ENCODE results near the gene PSG5.
"Not testable (repeated sequence)": the region's sequence is repeated elsewhere in the genome, so short reads cannot be mapped to it uniquely, and the experiment has no call there.

PSG5 gene

DNA sequence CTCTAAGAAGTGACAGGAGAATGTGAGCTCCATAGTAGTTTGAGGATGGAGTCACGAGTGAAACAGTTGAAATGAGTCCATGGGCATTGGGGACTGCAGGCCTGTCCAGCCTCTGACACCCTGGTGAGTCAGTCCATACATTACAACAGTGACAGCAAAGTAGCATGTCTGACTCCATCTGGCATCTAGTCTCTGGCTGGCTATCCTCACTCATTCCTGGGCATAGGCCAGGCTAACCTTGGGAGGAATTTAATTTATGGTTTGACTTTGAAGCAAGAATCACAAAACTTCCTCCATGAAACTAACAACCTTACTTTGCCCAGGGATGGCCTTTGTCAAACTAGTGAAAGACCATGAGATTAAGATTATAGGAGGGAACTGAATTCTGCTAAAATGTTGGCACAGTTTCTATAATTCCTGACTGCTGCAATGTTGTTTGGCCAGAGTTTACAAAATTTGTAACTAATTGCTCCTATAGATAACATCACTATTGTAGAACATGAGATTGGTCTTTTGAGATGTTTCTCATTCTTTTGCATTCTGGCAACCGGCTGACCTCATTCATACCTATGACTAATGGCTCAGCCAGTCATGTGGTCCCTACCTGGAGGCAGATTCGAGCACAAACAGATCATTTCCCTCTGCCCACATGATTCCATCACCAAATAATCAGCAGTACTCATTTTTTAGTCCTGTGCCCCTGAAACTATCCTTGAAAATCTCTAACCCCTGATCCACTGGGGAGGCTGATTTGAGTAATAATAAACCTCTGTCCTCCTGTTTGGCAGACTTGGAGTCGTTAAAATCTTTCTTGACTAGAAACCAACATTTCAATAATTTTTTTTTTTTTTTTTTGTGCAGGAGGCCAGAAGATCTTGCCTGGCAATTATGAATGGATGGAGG is 4.2 kb downstream of the PSG5 start:
- not testable (repeated sequence) for DNase-seq

DNA sequence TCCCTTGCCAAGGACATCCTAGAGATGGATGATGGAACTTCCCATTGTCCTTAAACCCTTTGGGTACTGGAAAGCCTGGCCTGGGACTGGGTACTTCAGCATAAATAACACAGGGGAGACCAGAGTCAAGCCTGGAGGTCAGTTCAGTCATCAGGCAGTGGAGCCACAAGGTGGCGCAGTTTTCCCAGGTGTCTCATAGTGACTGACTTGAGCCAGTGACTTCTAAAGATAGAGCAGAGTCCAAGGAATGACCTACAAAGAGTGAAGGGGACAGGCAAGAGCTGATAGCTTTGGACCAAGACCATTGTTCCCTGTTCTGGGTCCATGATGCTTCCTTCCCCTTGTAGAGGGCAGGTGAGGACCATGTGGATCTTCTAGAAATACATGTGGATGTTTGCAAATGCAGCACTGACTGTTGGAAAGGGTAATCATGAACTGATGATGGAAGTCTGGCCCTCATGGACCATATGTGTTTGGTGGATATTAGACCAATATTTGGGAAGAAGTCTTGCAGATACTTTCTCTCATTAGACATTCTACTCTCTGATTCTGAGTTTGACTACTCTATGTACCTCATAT is 6.7 kb downstream of the PSG5 start:
- not testable (repeated sequence) for DNase-seq

DNA sequence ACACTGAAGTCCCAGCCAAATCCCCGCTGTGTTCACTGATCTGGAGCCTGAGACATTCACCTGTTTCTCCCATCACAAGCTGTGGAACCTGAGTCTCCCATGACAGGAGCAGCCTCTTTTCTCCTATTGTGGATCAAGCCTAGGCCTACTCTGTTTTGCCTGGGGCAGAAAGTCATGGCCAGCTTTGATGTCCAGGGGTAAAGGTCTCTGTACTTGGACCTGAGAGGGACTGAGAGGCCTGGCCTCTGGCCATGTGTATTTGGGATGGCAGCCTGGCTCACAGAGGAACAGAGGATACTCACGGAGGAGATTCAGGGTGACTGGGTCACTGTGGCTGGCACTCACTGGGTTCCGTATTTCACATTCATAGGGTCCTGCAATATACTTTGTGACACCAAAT is 7.8 kb downstream of the PSG5 start:
- DNase-seq, result not testable (repeated sequence)

DNA sequence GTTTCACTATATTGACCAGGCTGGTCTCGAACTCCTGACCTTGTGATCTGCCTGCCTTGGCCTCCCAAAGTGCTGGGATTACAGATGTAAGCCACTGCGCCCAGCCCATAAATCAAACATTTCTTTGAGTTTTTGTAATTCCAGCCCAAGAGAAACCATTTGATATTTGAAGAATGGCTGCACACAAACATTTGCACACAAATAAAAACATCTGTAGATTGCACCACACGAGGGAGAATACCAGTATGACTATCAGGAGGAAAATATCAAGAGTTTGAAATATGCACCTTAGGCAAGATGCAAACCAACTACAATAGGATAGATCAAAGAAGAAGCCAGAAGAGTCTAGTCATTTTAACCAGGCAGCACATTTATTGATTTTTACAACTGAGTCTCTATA is 20.4 kb downstream of the PSG5 start:
- DNase-seq, result not testable (repeated sequence)

DNA sequence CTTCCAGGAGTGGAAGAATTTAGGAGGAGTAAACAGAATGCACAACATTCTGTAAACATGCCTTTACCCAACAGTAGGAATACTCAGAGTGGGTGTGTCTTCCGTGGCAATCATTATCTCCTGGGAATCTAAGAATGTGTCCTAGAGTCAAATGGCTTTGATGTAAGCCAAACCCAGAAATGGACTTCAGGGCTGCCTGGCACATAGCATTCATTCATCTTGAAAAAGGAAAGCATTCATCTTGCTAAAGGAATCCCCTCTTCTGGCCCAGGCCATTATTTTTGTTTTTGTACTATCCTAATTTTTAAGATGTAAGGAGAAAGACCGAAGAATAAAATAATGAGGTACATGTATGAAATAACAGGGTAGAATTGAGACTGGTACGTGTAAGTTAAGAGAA is 23.2 kb downstream of the PSG5 start:
- DNase-seq, result not testable (repeated sequence)

DNA sequence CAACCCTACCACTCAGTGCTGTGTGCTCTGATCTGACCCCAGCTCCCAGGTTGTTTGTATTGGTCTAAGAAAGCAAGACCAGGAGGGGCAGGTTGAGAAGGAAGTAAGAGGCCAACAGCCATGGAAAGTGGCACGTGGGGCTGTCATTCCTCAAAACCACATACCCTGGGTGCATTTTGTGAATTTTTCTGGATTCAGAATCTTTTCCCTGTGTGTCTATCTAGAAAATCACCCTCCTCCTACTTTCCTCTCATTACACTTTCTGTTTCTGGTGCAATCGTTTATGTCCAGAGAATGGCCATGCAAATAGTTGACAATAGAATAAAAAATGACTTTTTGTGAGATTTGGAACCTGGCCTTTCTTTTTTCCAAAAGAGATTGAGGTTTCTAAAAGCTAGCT is 24.1 kb downstream of the PSG5 start:
- DNase-seq, result not testable (repeated sequence)

DNA sequence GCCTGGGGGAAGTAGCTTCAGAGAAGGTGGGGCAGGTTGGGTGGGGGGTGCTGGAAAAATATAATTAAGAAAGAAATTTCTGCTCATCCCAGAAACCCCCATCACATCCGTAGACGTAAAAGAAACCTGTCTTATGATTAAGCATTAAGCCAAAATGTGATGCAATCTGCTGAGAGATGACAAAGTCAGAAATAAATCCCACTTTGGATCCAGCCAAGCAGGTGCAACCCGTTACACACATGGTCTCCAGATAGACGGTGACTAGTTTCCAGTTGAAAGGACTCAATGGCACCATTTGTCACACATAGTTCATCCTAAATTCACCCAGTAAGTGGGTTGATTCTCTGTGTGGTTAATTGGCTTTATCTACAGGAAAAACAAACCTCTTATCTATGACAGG is 34.1 kb downstream of the PSG5 start:
- DNase-seq, result no peak

DNA sequence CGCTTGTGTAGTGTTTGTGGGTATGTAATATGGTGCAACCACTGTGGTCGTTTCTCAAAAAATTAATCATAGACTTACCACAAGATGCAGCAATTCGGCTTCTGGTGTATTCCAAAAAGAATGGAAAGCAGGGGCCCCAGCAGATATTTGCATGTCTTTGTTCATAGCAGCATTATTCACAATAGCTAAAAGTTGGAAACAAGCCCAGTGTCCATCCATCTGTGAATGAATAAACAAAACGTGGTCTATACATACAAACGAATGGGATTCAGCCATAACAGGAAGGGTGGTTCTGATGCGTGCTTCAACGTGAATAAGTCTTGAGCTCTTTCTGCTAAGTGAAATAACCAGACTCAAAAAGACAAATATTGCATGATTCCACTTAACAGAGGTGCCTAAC is 36.5 kb downstream of the PSG5 start:
- DNase-seq, result peak; percentile 77

DNA sequence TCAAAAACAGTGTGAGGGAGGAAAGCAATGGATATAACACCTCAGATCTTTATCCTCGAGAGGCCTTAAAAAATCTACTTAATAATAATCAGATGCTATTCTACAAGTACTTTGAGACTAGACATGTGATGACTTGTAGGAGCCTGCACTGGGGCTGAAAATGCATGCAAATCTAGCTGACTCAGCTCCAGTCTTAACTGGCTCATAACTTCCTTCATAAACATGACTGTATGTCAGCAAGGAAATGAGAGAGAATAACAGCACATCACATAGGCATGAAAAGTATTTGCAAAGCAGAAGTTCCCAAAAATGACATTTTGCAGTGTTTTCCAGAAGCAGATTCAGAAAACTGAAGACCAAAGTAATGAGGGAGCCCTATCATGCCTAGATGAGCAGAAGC is 38.1 kb downstream of the PSG5 start:
- no peak for DNase-seq

DNA sequence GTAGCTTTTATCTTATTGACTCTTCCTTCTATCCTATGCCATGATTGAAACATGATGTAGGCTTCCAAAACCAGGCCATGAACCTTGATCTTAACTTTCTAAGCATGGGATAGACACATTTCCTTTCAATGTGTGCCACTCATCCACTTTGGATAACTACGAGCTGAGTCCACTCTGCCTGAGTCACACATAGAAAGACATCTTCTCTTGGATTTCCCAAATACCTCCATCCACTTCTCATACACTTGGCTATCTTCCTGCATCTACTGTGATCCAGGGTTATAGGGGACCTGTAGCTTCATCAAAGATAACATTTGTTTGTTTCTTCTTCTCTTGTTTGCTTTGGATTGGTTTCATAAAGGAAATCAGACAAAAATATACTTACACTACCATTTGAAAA is 44.6 kb downstream of the PSG5 start:
- DNase-seq, result not testable (repeated sequence)

DNA sequence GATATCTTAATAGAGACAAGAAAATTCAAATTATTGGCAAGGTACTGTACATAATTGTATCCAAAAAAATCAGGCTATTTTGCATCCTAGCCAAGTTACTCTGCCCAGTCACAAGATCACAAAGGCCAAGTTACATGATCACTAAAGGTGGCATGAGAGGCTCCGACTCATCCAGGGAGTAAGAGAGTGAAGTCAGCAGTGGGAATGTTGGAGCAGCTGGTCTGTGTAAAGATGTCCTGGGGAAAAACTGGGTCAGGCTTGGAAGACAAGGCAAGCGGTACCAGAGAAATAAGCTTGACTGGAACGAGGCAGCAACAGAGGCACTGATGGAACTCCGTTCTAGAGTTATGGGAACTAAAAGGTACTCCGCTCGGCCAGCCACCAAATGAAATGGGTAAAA is 53.6 kb downstream of the PSG5 start:
- no peak for DNase-seq

DNA sequence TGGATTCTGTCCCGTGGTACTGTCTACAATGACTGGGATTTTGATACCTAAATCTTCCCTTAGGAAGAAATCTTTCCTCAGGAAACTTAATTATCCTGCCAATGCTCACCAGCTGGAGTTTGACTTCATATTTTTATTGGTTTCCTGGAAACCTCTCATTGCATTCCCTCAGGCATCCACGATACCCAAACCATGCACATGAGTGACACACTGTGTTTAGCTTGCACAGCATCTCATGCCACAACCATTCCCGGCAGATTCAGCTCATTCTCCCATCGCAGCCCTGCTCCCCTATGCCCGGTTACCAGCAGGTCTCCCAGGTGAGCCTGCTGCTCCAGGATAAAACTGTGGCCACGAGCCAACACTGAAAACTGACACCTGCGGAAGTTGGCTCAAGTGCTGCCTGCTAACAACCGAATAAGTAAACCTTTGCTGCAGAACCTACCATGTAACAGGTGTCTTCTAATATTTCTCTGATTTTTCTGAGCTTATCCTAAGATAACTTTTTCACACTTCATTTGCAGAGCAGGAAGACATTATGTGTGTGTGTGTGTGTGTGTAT is 55.0 kb downstream of the PSG5 start:
- peak; percentile 7 for DNase-seq

DNA sequence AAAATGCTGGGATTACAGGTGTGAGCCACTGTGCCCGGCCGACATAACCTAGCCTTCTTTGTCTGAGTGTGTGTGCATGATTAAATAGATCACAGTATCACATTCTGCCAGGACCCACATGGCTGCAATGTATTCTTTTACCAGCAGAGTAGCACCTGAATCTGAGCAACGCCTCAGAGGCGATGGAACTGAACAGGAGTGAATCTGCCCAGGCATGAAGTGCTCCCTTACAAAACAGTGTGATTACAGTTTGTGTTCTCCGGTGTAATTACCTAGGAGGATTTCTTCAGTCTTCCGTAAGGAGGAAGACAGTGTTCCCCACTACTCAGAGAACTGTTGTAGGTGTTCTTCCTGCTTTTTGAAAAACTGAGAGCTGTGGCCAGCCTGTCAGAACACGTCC is 57.1 kb downstream of the PSG5 start:
- not testable (repeated sequence) for DNase-seq

DNA sequence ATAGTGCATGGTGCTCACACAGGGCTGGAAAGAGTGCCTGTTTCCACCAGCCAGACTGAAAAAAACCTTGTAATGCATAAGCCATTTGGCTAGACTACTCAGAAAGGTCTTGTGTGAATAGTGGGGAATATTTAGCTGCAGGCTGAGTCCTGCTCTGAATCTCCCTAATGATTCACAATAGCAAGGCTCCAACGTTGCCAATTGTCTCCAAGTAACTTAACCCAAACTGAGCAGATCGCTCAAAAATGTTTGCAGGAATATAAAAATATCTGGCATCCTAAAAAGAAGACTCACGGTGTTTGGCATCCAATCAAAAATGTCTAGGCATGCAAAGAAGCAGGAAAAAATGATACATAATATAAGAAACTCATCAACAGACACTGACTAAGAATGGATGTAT is 59.0 kb downstream of the PSG5 start:
- DNase-seq, result not testable (repeated sequence)

DNA sequence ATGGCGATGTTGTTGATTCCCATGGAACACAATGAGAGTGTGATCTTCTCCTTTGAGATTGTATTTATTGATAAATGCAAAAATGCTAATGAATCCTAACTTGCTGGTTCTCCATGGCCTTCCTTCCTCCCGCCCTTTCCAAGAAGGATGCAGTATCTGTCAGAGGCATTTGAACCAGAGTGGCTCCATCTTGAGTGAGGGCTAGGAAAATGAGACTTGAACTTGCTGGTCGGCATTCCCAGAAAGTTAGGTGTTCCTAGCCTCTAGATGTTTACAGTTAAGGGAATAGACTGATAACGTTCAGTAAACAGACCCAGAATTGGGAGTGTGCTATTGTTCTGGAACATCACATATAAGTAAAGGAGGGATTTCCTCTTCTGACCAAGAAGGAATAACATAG is 59.6 kb downstream of the PSG5 start:
- DNase-seq, result no peak

DNA sequence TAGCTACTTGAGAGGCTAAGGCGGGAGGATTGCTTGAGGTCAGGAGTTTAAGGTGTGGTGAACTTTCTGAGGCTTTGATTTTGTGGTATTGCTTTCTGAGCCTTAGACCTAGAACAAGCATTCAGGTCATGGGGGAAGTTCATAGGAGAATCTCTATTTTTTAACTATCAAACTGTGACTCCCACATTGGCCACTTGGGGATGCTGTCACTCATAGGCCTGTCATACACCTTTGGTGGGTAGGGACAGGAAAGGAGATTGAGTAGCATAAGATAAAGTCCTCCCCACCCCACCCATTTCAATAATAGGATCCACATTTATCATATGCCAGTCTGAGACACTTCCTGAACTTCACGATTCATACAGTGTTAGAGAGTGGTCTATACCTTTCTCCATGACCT is 62.0 kb downstream of the PSG5 start:
- no peak for DNase-seq

DNA sequence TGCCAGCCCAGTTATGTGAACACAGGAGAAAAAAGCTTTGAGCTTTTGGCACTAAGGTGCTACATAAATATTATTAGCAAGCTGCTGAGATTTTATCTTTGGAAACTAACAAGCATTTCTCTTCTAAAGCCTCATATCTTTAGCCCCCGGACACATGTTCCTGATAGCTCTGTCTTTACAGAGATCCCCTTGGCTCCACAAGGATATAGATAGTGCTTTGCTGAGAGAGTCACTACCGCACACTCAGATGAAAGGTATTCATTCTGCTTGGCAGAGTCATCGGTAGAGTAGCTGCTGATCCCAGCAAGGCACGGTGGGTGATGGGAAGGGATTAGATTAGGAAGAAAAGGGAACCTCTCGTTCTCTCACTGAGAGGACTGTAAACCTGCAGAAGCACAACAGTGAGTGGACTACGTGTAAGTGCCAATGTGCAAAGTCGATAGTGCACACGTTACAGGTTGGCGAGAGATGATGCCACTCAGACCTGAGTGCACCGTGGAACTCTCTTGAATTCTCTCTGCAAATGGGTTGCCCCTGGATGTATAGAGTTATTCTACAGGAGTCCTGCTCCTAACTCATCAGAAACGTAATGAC is 65.8 kb downstream of the PSG5 start:
- peak; percentile 38 for DNase-seq

DNA sequence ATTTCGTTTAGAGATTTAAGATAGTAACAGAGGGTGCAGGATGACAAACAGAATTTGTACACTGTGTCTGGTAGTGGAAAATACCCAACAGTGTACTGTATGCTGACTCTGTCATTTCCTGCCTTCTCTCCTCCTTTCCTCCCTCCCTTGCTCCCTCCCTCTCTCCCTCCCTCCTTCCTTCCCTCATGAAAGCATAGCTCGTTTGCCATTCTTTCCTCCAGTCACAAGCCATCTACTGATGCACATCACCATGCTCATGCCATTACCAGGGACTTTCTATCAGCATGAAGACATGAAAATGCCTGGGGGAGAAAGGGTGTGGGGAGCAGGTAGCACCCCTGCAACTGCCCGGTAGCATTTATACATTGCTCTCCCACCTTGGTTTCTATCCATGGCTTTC is 66.8 kb downstream of the PSG5 start:
- DNase-seq, result not testable (repeated sequence)
